Thyroid gland (tissue), 4 donors: Measurements from ENCODE around the gene KLHL41. TPM values are rescaled to one million over a fixed set of nuclear protein-coding genes. Genes with fewer than 3 reads are reported as not detected.
A peak's percentile ranks its signal among the peaks of the same experiment; 100 is the strongest.

ENCODE experiments used
- DNase-seq, 2 donors: peaks; one replicate each; pipeline ENCODE4 v3.0.0-alpha.2; 2019
- H3K27ac ChIP-seq, 3 donors: fragments of 200-600 bp; sonication (generic); 1 replicate in 2 of 3; 2 replicates in 1 of 3; pipeline ENCODE4 v1.5.1; 2016 to 2019; ENCODE audit warnings: mild to moderate bottlenecking in 1 of 3, moderate library complexity in 1 of 3
- H3K27me3 ChIP-seq: fragments of 200-600 bp; sonication (generic); one replicate; pipeline ENCODE4 v1.5.1; 2019
- H3K36me3 ChIP-seq, 2 donors: fragments of 200-600 bp; sonication (generic); one replicate each; pipeline ENCODE4 v1.5.1; 2016 to 2019
- H3K4me1 ChIP-seq, 2 donors: fragments of 200-600 bp; sonication (generic); one replicate each; pipeline ENCODE4 v1.5.1; 2017 to 2019
- H3K4me3 ChIP-seq, 3 donors: fragments of 200-600 bp; sonication (generic); replicated peaks in 1 of 3; 1 replicate in 2 of 3; 2 replicates in 1 of 3; pipeline ENCODE4 v1.5.1; 2016; ENCODE audit warnings: mild to moderate bottlenecking in 1 of 3
- H3K9me3 ChIP-seq: fragments of 200-600 bp; sonication (generic); one replicate; pipeline ENCODE4 v1.5.1; 2017
- POLR2A ChIP-seq, 2 donors: fragments of 450-650 bp; IDR thresholded peaks; one replicate each; pipeline ENCODE4 v1.6.1; 2017; ENCODE audit warnings: antibody characterized with exemption in 2 of 2, mild to moderate bottlenecking in 2 of 2, moderate library complexity in 1 of 2
- WGBS, 2 donors: methylation state at CpG; one replicate each; pipeline ENCODE4 v1.1.5; 2017; 5-methylcytosine and 5-hydroxymethylcytosine counted together
- intact Hi-C: fragments of 100-400 bp; cut with DNase I; formaldehyde crosslinking; loops from one replicate; pipeline ENCODE4 v1.15.1; 2023
- total RNA-seq, 4 donors: library from RNA; depleted of rRNA; stranded (reverse); fragments of >200 nt; gene quantifications; one replicate each; pipeline ENCODE4 v1.2.3, GENCODE V29; 2016
- TF ChIP-seq, protein P1 (sequence below), 6 experiments: fragments of 200-600 bp in 3 of 6; fragments of 450-650 bp in 3 of 6; sonication (generic) in 3 of 6; IDR thresholded peaks; one replicate each; pipeline ENCODE4 v1.5.1; 2016 to 2019; ENCODE audit warnings: antibody characterized with exemption in 6 of 6, mild to moderate bottlenecking in 2 of 6, inconsistent platforms in 1 of 6, moderate library complexity in 1 of 6

Gene KLHL41
- total RNA-seq, 4 donors from 2014 or later, result 1.9 to 4.9 (median 2.7) TPM

DNA sequence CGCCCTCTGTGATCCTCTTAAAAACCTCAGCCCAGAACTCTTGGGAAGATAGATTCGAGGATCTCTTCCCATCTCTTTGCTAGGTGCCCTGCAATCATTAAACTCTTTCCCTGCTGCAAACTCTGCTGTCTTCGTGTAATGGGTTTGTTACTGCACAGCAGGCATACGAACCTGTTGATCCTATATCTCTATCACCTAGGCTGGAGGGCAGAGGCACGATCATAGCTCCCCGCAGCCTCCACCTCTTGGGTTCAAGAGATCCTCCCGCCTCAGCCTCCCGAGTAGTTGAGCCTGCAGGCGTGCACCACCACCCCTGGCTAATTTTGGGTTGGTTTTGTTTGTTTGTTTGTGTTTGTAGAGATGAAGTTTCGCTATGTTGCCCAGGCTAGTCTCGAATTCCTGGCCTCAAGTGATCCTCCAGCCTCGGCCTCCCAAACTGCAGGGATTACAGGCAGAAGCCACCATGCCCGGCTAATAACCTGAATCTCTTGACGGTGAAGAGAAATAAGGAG, 30.7 kb upstream of the KLHL41 start:
- DNase-seq, result peak in 1 of 2 donors; percentile 9
- H3K4me1 ChIP-seq, result peaks cover 0 to 3% of the 10 kb centered on the region in 2 donors
- H3K36me3 ChIP-seq, result peaks cover 0 to 5% of the 10 kb centered on the region in 2 donors
- intact Hi-C loops, result no loop called here
- WGBS, 2 donors, result 78 to 80% methylated on average over 14 of the region's 14 CpGs
- TF ChIP-seq, protein P1, sequence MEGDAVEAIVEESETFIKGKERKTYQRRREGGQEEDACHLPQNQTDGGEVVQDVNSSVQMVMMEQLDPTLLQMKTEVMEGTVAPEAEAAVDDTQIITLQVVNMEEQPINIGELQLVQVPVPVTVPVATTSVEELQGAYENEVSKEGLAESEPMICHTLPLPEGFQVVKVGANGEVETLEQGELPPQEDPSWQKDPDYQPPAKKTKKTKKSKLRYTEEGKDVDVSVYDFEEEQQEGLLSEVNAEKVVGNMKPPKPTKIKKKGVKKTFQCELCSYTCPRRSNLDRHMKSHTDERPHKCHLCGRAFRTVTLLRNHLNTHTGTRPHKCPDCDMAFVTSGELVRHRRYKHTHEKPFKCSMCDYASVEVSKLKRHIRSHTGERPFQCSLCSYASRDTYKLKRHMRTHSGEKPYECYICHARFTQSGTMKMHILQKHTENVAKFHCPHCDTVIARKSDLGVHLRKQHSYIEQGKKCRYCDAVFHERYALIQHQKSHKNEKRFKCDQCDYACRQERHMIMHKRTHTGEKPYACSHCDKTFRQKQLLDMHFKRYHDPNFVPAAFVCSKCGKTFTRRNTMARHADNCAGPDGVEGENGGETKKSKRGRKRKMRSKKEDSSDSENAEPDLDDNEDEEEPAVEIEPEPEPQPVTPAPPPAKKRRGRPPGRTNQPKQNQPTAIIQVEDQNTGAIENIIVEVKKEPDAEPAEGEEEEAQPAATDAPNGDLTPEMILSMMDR (IDR thresholded peaks at IDR 0.05), result no peak
- TF ChIP-seq POLR2A (IDR thresholded peaks at IDR 0.05), result no peak
- H3K4me3 ChIP-seq, result peak overlapping the region; percentile 64 to 85 (median 64)
- H3K27me3 ChIP-seq, result no peaks in the 10 kb centered on the region
- no peaks in the 10 kb centered on the region for H3K9me3 ChIP-seq
- H3K27ac ChIP-seq, result peak overlapping the region; percentile 50 to 75 (median 54)

DNA sequence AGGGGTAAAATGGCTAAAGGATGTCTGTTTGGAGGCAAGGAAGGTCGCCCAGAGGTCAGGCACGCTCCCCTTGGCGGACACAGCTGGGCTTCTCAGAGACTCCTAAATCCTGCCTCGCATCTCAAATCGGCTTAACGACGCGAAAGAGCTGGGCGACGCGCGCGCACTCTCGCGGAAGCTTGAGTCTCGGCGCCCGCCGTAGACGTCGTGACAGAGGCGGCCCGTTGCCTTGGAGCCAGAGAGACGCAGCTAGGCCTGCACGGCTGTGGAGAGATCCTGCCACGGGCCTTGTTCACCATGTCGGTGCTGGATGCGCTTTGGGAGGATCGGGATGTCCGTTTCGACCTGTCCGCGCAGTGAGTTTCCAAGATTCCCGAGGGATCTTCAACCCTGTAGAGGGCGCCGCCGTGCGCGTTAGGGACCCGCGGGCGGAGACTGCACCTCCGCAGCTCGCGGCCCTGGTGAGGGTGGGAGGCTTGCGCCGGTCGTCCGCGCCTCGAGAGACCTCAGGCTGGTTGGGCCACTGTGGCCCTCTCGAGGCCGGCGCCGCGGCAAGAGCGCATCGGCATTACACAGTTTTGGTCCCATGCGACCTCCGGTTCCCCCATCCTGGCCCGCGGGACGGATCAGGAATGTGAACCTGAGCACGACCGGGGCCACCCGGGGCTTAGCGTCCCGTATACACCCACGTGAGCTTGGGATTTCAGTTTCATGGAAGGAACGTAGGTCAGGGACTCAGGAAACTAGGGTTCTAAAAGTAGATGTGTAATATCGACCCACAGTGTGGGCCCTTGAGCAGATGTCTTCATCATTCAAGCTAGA, 30.0 kb upstream of the KLHL41 start, which contains the start of gene BBS5:
TSS of gene BBS5 (plus strand) at position 238 of the 822 bp plus-strand sequence. CDS start at position 298, 60 bp downstream.
- intact Hi-C loops, result no loop called here
- H3K4me1 ChIP-seq, result peaks cover 0 to 3% of the 10 kb centered on the region in 2 donors
- H3K36me3 ChIP-seq, result peaks cover 0 to 5% of the 10 kb centered on the region in 2 donors
- peak; percentile 86 to 90 for DNase-seq
- peak in 1 of 2 donors; percentile 52 for TF ChIP-seq POLR2A (IDR thresholded peaks at IDR 0.05)
- TF ChIP-seq, protein P1 (IDR thresholded peaks at IDR 0.05), result peak in 2 of 6 experiments; percentile 41 to 43
- H3K9me3 ChIP-seq, result no peaks in the 10 kb centered on the region
- H3K27me3 ChIP-seq, result no peaks in the 10 kb centered on the region
- peak within 1 kb of the TSS; percentile 50 to 75 (median 54) for H3K27ac ChIP-seq
- H3K4me3 ChIP-seq, result peak within 1 kb of the TSS; percentile 64 to 85 (median 64)
- 1% methylated on average over 29 to 32 of the region's 71 CpGs for WGBS, 2 donors

DNA sequence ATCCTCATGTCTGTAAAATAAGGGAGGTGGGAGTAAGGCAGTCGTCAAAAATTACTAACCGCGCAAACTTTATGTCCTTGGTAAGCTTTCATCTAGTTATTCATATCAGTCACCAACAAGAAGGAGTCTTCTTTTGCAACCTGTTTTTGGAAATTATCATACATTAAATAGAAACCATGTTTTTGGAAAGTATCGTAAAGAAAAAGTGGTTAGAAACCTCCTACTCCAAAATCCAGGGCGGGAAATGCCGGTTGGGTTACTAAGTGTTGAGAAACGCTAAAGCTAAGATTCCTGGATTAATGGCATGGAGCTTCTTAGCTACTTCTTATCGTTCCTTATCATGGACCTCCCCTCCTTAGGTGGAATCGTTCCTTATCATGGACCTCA, 29.4 kb upstream of the KLHL41 start:
- peaks cover 0 to 3% of the 10 kb centered on the region in 2 donors for H3K4me1 ChIP-seq
- DNase-seq, result no peak
- intact Hi-C loops, result no loop called here
- H3K27me3 ChIP-seq, result no peaks in the 10 kb centered on the region
- no peak for TF ChIP-seq POLR2A (IDR thresholded peaks at IDR 0.05)
- TF ChIP-seq, protein P1 (IDR thresholded peaks at IDR 0.05), result no peak
- peaks cover 0 to 5% of the 10 kb centered on the region in 2 donors for H3K36me3 ChIP-seq
- peak overlapping the region in 2 of 3 donors; percentile 54 to 75 for H3K27ac ChIP-seq
- peak overlapping the region; percentile 64 to 85 (median 64) for H3K4me3 ChIP-seq
- WGBS, 2 donors, result 30 to 32% methylated on average over 9 of the region's 9 CpGs
- H3K9me3 ChIP-seq, result no peaks in the 10 kb centered on the region

DNA sequence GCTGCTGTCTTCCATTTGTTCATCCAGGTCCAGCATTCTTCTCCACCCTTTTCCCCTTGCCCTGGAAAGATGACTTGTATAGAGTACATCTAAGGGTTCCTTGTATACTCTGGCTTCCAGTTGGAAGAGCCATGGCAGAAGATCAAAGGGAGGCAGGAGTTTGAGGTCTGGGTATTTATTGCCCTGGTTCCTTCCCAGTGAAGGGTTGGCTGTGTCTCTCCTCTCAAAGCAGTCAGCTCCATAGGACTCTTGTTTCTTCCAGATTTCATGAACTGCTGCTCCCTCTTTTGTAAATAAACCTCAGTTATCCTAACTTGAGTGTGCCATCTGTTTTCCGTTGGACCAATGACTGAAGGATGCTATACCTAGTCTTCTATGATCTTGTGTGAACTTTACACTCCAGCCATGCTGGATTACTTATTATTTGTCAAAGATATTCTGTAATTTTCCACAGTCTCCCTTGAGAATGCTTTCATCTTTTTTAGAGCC, 23.8 kb upstream of the KLHL41 start:
- intact Hi-C loops, result no loop called here
- DNase-seq, result no peak
- Histone ChIP-seq H3K4me3 (no peak overlapping the region), H3K4me1 (no peaks in the 10 kb centered on the region), H3K27me3 (no peaks in the 10 kb centered on the region), H3K36me3 (peaks cover 0 to 17% of the 10 kb centered on the region in 2 donors), H3K9me3 (no peaks in the 10 kb centered on the region), H3K27ac (no peak overlapping the region)
- WGBS, 2 donors, result 92 to 100% methylated on average over 1 of the region's 1 CpG
- no peak for TF ChIP-seq POLR2A (IDR thresholded peaks at IDR 0.05)
- TF ChIP-seq, protein P1 (IDR thresholded peaks at IDR 0.05), result no peak

DNA sequence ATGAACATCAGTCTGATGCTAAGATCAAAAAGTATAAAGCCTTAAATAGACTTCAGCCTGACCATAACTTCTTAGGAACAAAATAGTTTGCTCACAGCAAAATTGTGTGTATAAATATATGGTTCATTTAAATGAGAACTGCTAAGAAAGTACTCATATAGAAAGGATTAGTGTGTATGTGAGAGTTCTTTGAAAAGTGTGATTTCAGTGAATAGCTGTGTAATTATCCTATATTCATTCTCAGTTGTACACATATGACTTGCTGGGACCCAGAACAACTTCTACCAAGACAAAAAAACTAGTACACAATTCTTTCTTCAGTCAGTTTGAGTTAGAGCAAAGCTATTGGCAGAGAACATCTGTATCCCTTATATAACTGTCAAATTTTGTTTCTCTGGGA, 23.0 kb upstream of the KLHL41 start:
- no peaks in the 10 kb centered on the region for H3K9me3 ChIP-seq
- no peak overlapping the region for H3K27ac ChIP-seq
- no peak for DNase-seq
- intact Hi-C loops, result no loop called here
- no peaks in the 10 kb centered on the region for H3K27me3 ChIP-seq
- TF ChIP-seq, protein P1 (IDR thresholded peaks at IDR 0.05), result no peak
- no peak for TF ChIP-seq POLR2A (IDR thresholded peaks at IDR 0.05)
- H3K4me1 ChIP-seq, result no peaks in the 10 kb centered on the region
- H3K36me3 ChIP-seq, result peaks cover 0 to 20% of the 10 kb centered on the region in 2 donors
- no peak overlapping the region for H3K4me3 ChIP-seq
